ENCODE data around the gene RFX7. TPM values are rescaled to one million over a fixed set of nuclear protein-coding genes. Genes with fewer than 3 reads are reported as not detected.

The RFX7 gene
- total RNA-seq, 1 experiment from 2014 or later = 4.6 TPM

GRCh38 chr15:56146756-56147155, 96.9 kb downstream of the RFX7 start:
- no peak for DNase-seq (ENCODE audit: low read depth)

GRCh38 chr15:56128081-56128480, 115.6 kb downstream of the RFX7 start:
- no peak for DNase-seq (ENCODE audit: low read depth)

GRCh38 chr15:56126409-56126808, 117.3 kb downstream of the RFX7 start:
- DNase-seq (ENCODE audit: low read depth) = no peak

- peak; percentile 10 for DNase-seq (ENCODE audit: low read depth)
These were observed 119.3 kb downstream of the RFX7 start for GRCh38 chr15:56124391-56124790.

- DNase-seq (ENCODE audit: low read depth) = no peak
These were observed 137.8 kb downstream of the RFX7 start for GRCh38 chr15:56105855-56106254.

- no peak for DNase-seq (ENCODE audit: low read depth)
These were observed 141.2 kb downstream of the RFX7 start for GRCh38 chr15:56102441-56102840.

GRCh38 chr15:56099311-56099710, 144.4 kb downstream of the RFX7 start:
- DNase-seq (ENCODE audit: low read depth) = no peak

GRCh38 chr15:56098195-56098863, 145.3 kb downstream of the RFX7 start:
- DNase-seq (ENCODE audit: low read depth) = no peak

- DNase-seq (ENCODE audit: low read depth) = no peak
These were observed 148.3 kb downstream of the RFX7 start for GRCh38 chr15:56095406-56095805.

- no peak for DNase-seq (ENCODE audit: low read depth)
These were observed 149.5 kb downstream of the RFX7 start for GRCh38 chr15:56094171-56094570.

- no peak for DNase-seq (ENCODE audit: low read depth)
These were observed 155.3 kb downstream of the RFX7 start for GRCh38 chr15:56088389-56088788.

GRCh38 chr15:56086566-56086965, 157.1 kb downstream of the RFX7 start:
- DNase-seq (ENCODE audit: low read depth) = no peak

- DNase-seq (ENCODE audit: low read depth) = no peak
These were observed 161.4 kb downstream of the RFX7 start for GRCh38 chr15:56082263-56082761.

- no peak for DNase-seq (ENCODE audit: low read depth)
These were observed 166.6 kb downstream of the RFX7 start for GRCh38 chr15:56077081-56077480.

GRCh38 chr15:56076640-56077039, 167.0 kb downstream of the RFX7 start:
- DNase-seq (ENCODE audit: low read depth) = no peak

- DNase-seq (ENCODE audit: low read depth) = no peak
These were observed 169.0 kb downstream of the RFX7 start for GRCh38 chr15:56074481-56075265.

GRCh38 chr15:56064152-56064551, 179.5 kb downstream of the RFX7 start:
- DNase-seq (ENCODE audit: low read depth) = no peak

GRCh38 chr15:56059716-56060115, 184.0 kb downstream of the RFX7 start:
- no peak for DNase-seq (ENCODE audit: low read depth)

GRCh38 chr15:56058986-56059385, 184.7 kb downstream of the RFX7 start:
- DNase-seq (ENCODE audit: low read depth) = no peak

GRCh38 chr15:56056626-56057025, 187.1 kb downstream of the RFX7 start:
- DNase-seq (ENCODE audit: low read depth) = no peak

- no peak for DNase-seq (ENCODE audit: low read depth)
These were observed 190.7 kb downstream of the RFX7 start for GRCh38 chr15:56053046-56053400.

GRCh38 chr15:56052395-56053045, 191.2 kb downstream of the RFX7 start:
- DNase-seq (ENCODE audit: low read depth) = peak; percentile 39

Measured in HT1080 (cell line).